Kasumi-1 (cell line): ENCODE measurements around the gene SASS6.
A peak's percentile ranks its signal among the peaks of the same experiment; 100 is the strongest.

Experiments
- DNase-seq, 2 experiments: peaks; one replicate each; lab custom pipeline; 2025; lab: John Stamatoyannopoulos, UW

The SASS6 gene

GRCh38 chr1:100107696-100108095 lies 25.0 kb downstream of the SASS6 start:
- no peak for DNase-seq

- no peak for DNase-seq
Measured at GRCh38 chr1:100101564-100101963, 31.2 kb downstream of the SASS6 start.

- no peak for DNase-seq
Measured at GRCh38 chr1:100100202-100100601, 32.5 kb downstream of the SASS6 start.

GRCh38 chr1:100090471-100090870 lies 42.3 kb downstream of the SASS6 start:
- no peak for DNase-seq

GRCh38 chr1:100089082-100089481 lies 43.6 kb downstream of the SASS6 start:
- no peak for DNase-seq

GRCh38 chr1:100087396-100087795 lies 45.3 kb downstream of the SASS6 start:
- no peak for DNase-seq

- DNase-seq: no peak
Measured at GRCh38 chr1:100080331-100080730, 52.4 kb downstream of the SASS6 start.

- no peak for DNase-seq
Measured at GRCh38 chr1:100077531-100077930, 55.2 kb downstream of the SASS6 start.

GRCh38 chr1:100076744-100077143 lies 56.0 kb downstream of the SASS6 start:
- DNase-seq: no peak

- no peak for DNase-seq
Measured at GRCh38 chr1:100076319-100076718, 56.4 kb downstream of the SASS6 start.

GRCh38 chr1:100075773-100076172 lies 57.0 kb downstream of the SASS6 start:
- no peak for DNase-seq

- DNase-seq: no peak
Measured at GRCh38 chr1:100074604-100075395, 57.9 kb downstream of the SASS6 start.

GRCh38 chr1:100073531-100073930 lies 59.2 kb downstream of the SASS6 start:
- DNase-seq: no peak

GRCh38 chr1:100070201-100070939 lies 62.4 kb downstream of the SASS6 start:
- DNase-seq: no peak

GRCh38 chr1:100065969-100066227 lies 66.8 kb downstream of the SASS6 start:
- DNase-seq: no peak

GRCh38 chr1:100065183-100065968 lies 67.4 kb downstream of the SASS6 start:
- no peak for DNase-seq

GRCh38 chr1:100061681-100062080 lies 71.0 kb downstream of the SASS6 start:
- DNase-seq: no peak

GRCh38 chr1:100053727-100054126 lies 79.0 kb downstream of the SASS6 start:
- no peak for DNase-seq

GRCh38 chr1:100053119-100053518 lies 79.6 kb downstream of the SASS6 start:
- DNase-seq: no peak

GRCh38 chr1:100051893-100052292 lies 80.8 kb downstream of the SASS6 start:
- no peak for DNase-seq

- DNase-seq: no peak
Measured at GRCh38 chr1:100051401-100051800, 81.3 kb downstream of the SASS6 start.

GRCh38 chr1:100050139-100050538 lies 82.6 kb downstream of the SASS6 start:
- no peak for DNase-seq

GRCh38 chr1:100047235-100047708 lies 85.5 kb downstream of the SASS6 start:
- peak; percentile 32 to 43 for DNase-seq
